Measurements from ENCODE around the gene TSHZ1. TPM values are rescaled to one million over a fixed set of nuclear protein-coding genes. Genes with fewer than 3 reads are reported as not detected.
A peak's percentile ranks its signal among the peaks of the same experiment; 100 is the strongest.

Gene TSHZ1
- total RNA-seq, 1 experiment from 2014 or later = 7.4 TPM

- ChIA-PET POLR2A (ENCODE audit: unreplicated experiment) (no interaction called here), CTCF (no interaction called here)
- Histone ChIP-seq H3K27ac (no peak overlapping the region), H3K9me3 (ENCODE audit: insufficient read depth, low read depth) (no peaks in the 10 kb centered on the region), H3K79me2 (ENCODE audit: low read depth) (peaks cover 13% of the 10 kb centered on the region), H3K4me1 (replicated peaks; ENCODE audit: insufficient read depth) (peaks cover 30% of the 10 kb centered on the region), H3K36me3 (ENCODE audit: low read depth) (no peaks in the 10 kb centered on the region), H3K27me3 (ENCODE audit: insufficient read depth, low read depth) (no peaks in the 10 kb centered on the region), H3F3A (ENCODE audit: insufficient read depth, low read depth) (peaks cover 27% of the 10 kb centered on the region), H3K4me3 (peak overlapping the region; percentile 73), H3K4me2 (peak overlapping the region; percentile 81), H4K20me1 (ENCODE audit: insufficient read depth) (peaks cover 4% of the 10 kb centered on the region; the same call in 1 of the 2 replicates), H3K9me2 (ENCODE audit: insufficient read depth) (no peaks in the 10 kb centered on the region), H2AFZ (peak overlapping the region; percentile 79)
- TF ChIP-seq, protein P1, sequence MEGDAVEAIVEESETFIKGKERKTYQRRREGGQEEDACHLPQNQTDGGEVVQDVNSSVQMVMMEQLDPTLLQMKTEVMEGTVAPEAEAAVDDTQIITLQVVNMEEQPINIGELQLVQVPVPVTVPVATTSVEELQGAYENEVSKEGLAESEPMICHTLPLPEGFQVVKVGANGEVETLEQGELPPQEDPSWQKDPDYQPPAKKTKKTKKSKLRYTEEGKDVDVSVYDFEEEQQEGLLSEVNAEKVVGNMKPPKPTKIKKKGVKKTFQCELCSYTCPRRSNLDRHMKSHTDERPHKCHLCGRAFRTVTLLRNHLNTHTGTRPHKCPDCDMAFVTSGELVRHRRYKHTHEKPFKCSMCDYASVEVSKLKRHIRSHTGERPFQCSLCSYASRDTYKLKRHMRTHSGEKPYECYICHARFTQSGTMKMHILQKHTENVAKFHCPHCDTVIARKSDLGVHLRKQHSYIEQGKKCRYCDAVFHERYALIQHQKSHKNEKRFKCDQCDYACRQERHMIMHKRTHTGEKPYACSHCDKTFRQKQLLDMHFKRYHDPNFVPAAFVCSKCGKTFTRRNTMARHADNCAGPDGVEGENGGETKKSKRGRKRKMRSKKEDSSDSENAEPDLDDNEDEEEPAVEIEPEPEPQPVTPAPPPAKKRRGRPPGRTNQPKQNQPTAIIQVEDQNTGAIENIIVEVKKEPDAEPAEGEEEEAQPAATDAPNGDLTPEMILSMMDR (conservative IDR thresholded peaks at IDR 0.05) = no peak
- TF ChIP-seq EZH2 (IDR thresholded peaks at IDR 0.05; ENCODE audit: low read depth) = no peak
- DNase-seq = peak in 1 of 2 experiments; percentile 18
- no TSS peak for BruUV-seq (replicated peaks)
- intact Hi-C loops (cut with micrococcal nuclease; ENCODE audit: unreplicated experiment) = loop anchor here (2.0 kb wide), 1 partner anchor 141 kb away; no protein-coding TSS in a partner anchor
These were observed 1.6 kb downstream of the TSHZ1 start for GRCh38 chr18:75211953-75212750.

DNA sequence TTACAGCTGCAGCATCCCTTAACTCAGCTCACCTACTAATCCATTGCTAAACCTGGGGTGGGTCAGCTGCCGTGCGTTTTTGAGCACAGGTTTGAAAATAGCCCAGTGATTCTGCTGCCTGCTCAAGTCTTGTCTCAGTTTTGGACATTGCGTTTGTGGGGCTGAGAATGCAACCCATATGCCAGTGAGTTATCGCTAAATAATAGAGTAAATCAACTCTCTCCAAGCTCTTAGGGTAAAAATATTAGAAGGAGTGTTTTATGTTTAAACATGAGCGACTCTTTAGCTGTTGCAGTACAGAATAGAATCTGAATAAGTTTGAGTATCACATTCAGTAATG, 2.1 kb downstream of the TSHZ1 start:
- Histone ChIP-seq H3K27ac (no peak overlapping the region), H3K4me3 (peak overlapping the region; percentile 73; the same call in 1 of the 2 replicates), H3K27me3 (ENCODE audit: insufficient read depth, low read depth) (no peaks in the 10 kb centered on the region), H3F3A (ENCODE audit: insufficient read depth, low read depth) (peaks cover 27% of the 10 kb centered on the region), H3K4me2 (peak overlapping the region; percentile 81), H3K36me3 (ENCODE audit: low read depth) (no peaks in the 10 kb centered on the region), H4K20me1 (ENCODE audit: insufficient read depth) (no peaks in the 10 kb centered on the region), H2AFZ (peak overlapping the region; percentile 79; the same call in 1 of the 2 replicates), H3K9me2 (ENCODE audit: insufficient read depth) (no peaks in the 10 kb centered on the region), H3K79me2 (ENCODE audit: low read depth) (peaks cover 7% of the 10 kb centered on the region), H3K9me3 (ENCODE audit: insufficient read depth, low read depth) (no peaks in the 10 kb centered on the region), H3K4me1 (replicated peaks; ENCODE audit: insufficient read depth) (peaks cover 28% of the 10 kb centered on the region)
- ChIA-PET CTCF (no interaction called here), POLR2A (ENCODE audit: unreplicated experiment) (no interaction called here)
- TF ChIP-seq, protein P1 (conservative IDR thresholded peaks at IDR 0.05) = no peak
- TF ChIP-seq EZH2 (IDR thresholded peaks at IDR 0.05; ENCODE audit: low read depth) = no peak
- no peak for DNase-seq
- BruUV-seq (replicated peaks) = no TSS peak
- intact Hi-C loops (cut with micrococcal nuclease; ENCODE audit: unreplicated experiment) = no loop called here

DNA sequence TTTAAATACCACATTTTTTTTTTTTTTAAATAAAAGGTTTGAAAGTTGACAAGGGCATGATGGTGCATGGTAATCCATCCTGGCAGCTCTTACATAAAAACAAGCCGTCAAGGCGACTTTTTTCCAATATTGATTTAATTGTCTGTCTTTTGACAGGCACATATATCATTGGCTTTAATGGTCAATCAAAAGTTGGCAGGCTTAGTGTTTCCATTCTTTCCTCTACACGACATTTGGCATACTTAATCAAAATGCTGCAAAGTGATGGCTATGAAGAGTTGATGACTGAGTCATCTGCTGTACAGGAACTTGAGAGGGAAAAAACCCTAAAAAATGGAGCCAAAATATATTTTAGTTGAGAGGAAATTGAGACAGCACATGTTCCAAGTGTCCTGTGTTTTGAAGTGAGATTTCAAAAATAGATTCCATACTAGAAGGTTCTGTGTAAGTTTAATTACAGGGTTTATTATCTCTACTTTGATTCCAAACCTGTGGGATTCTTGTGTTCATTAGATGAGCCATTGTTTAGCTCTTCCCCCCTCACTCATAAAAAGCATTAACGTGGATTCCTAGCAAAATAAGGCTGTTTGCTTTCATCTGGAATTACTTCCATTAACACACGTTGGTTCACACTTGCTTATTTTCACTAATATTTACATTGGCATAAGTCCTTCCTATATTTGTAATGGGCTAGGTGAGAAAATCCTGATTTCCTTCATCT, 3.2 kb downstream of the TSHZ1 start:
- Histone ChIP-seq H3K4me1 (replicated peaks; ENCODE audit: insufficient read depth) (peaks cover 28% of the 10 kb centered on the region), H2AFZ (no peak overlapping the region), H3K79me2 (ENCODE audit: low read depth) (no peaks in the 10 kb centered on the region), H3K27ac (no peak overlapping the region), H3K9me3 (ENCODE audit: insufficient read depth, low read depth) (no peaks in the 10 kb centered on the region), H3K27me3 (ENCODE audit: insufficient read depth, low read depth) (no peaks in the 10 kb centered on the region), H3F3A (ENCODE audit: insufficient read depth, low read depth) (peaks cover 27% of the 10 kb centered on the region), H4K20me1 (ENCODE audit: insufficient read depth) (no peaks in the 10 kb centered on the region), H3K9me2 (ENCODE audit: insufficient read depth) (no peaks in the 10 kb centered on the region), H3K4me3 (no peak overlapping the region), H3K36me3 (ENCODE audit: low read depth) (no peaks in the 10 kb centered on the region), H3K4me2 (0 out of 2 replicates have a peak overlapping the region, but pooled peaks have one; percentile 81)
- CTCF ChIA-PET = no interaction called here
- TF ChIP-seq EZH2 (IDR thresholded peaks at IDR 0.05; ENCODE audit: low read depth) = no peak
- TF ChIP-seq, protein P1 (conservative IDR thresholded peaks at IDR 0.05) = no peak
- POLR2A ChIA-PET (ENCODE audit: unreplicated experiment) = no interaction called here
- BruUV-seq (replicated peaks) = no TSS peak
- no peak for DNase-seq
- intact Hi-C loops (cut with micrococcal nuclease; ENCODE audit: unreplicated experiment) = no loop called here

All from PC-9 (cell line).